K562 (cell line): ENCODE data around the gene MFAP2. TPM values are rescaled to one million over a fixed set of nuclear protein-coding genes. Genes with fewer than 3 reads are reported as not detected.

Experiments
- ATAC-seq: fragments of 200-7000 bp; cut with Tn5 transposase; 3 replicates; pipeline ENCODE4 v1.9.1; 2020; ENCODE audit warnings: moderate library complexity
- BruUV-seq: library from RNA; stranded (reverse); fragments of 400-500 nt; replicated peaks from 2 replicates; lab custom pipeline; 2021; lab: Mats Ljungman, UMichigan
- CTCF ChIA-PET: fragments of 300-600 bp; formaldehyde crosslinking; extraction: SDS; loops from one replicate; lab custom pipeline; 2021; ENCODE audit warnings: low intra/inter-chr PET ratio; lab: Yijun Ruan, JAX
- POLR2A ChIA-PET: fragments of 300-600, 350-650 bp; sonication (Branson Sonifier 250); formaldehyde crosslinking; extraction: SDS; loops from one replicate; lab custom pipeline; 2021; ENCODE audit warnings: antibody characterized with exemption, inconsistent platforms; lab: Yijun Ruan, JAX
- DNase-seq, 4 experiments: peaks; one replicate each; pipeline versions ENCODE4 v3.0.0 to v3.0.0-alpha.2; 2011 to 2018; ENCODE audit warnings: low spot score in 3 of 4, mixed read lengths in 3 of 4; ENCODE audit errors: extremely low read depth in 1 of 4
- FAIRE-seq: peaks from 2 replicates; lab custom pipeline; 2011; peaks lifted over from hg19 to GRCh38; lab: Jason Lieb, UNC
- H2AFZ ChIP-seq: 2 replicates; pipeline ENCODE4 v1.6.0; 2011; ENCODE audit warnings: low read depth, low read length, control low read depth, inconsistent platforms
- H3K27ac ChIP-seq: fragments of 200-600 bp; 3 replicates; pipeline ENCODE4 v1.8.0; 2011; ENCODE audit warnings: low read depth, mild to moderate bottlenecking, control low read depth, inconsistent platforms, low read length, moderate library complexity, mixed read lengths; ENCODE audit errors: extremely low read depth
- H3K27me3 ChIP-seq, 2 experiments: fragments of 300-600 bp in 1 of 2; 2 replicates in 1 of 2; 3 replicates in 1 of 2; pipeline versions ENCODE4 v1.6.0 to v1.8.0; 2011; ENCODE audit warnings: inconsistent platforms in 2 of 2, low read length in 2 of 2, mild to moderate bottlenecking in 1 of 2, mixed read lengths in 1 of 2, moderate library complexity in 1 of 2; ENCODE audit not compliant: control insufficient read depth in 2 of 2, insufficient read depth in 2 of 2
- H3K36me3 ChIP-seq: fragments of 300-600 bp; 3 replicates; pipeline ENCODE4 v1.8.0; 2011; ENCODE audit warnings: mild to moderate bottlenecking, low read length, inconsistent platforms; ENCODE audit not compliant: control insufficient read depth, insufficient read depth
- H3K4me1 ChIP-seq, 2 experiments: fragments of 200-600 bp in 1 of 2; replicated peaks in 1 of 2; 2 replicates in 1 of 2; 3 replicates in 1 of 2; pipeline versions ENCODE4 v1.5.1 to v1.8.0; 2011; ENCODE audit warnings: inconsistent platforms in 2 of 2, low read length in 2 of 2, mild to moderate bottlenecking in 1 of 2, mixed read lengths in 1 of 2, moderate library complexity in 1 of 2; ENCODE audit not compliant: control insufficient read depth in 2 of 2, insufficient read depth in 2 of 2
- H3K4me2 ChIP-seq: 2 replicates; pipeline ENCODE4 v1.6.1; 2011; ENCODE audit warnings: low read length, control low read depth, inconsistent platforms, mixed read lengths; ENCODE audit not compliant: insufficient read depth
- H3K4me3 ChIP-seq: fragments of 200-600 bp; sonication (generic), shearing (Covaris generic); 2 replicates; pipeline ENCODE4 v1.5.1; 2016; ENCODE audit warnings: control low read depth, inconsistent platforms
- H3K79me2 ChIP-seq: fragments of 200-600 bp; 3 replicates; pipeline ENCODE4 v1.8.0; 2011; ENCODE audit warnings: low read length, inconsistent platforms; ENCODE audit not compliant: control insufficient read depth, insufficient read depth
- H3K9ac ChIP-seq, 2 experiments: 2 replicates each; pipeline versions ENCODE4 v1.6.0 to v1.6.1; 2011; ENCODE audit warnings: low read depth in 2 of 2, low read length in 2 of 2, control low read depth in 1 of 2, inconsistent platforms in 1 of 2, mild to moderate bottlenecking in 1 of 2, mixed read lengths in 1 of 2; ENCODE audit not compliant: insufficient read depth in 1 of 2
- H3K9me1 ChIP-seq: one replicate; pipeline ENCODE4 v1.6.0; 2011; ENCODE audit warnings: inconsistent platforms, mild to moderate bottlenecking, low read length, moderate library complexity; ENCODE audit not compliant: control insufficient read depth, insufficient read depth
- H3K9me3 ChIP-seq: replicated peaks from 2 replicates; pipeline ENCODE4 v1.5.1; 2011; ENCODE audit warnings: low read depth, low read length, inconsistent platforms; ENCODE audit not compliant: control insufficient read depth, insufficient read depth
- H4K20me1 ChIP-seq: replicated peaks from 2 replicates; pipeline ENCODE4 v1.6.1; 2011; ENCODE audit warnings: low read length, inconsistent platforms, mixed read lengths; ENCODE audit not compliant: control insufficient read depth, insufficient read depth
- BCL6 ChIP-seq: fragments of 250-450 bp; sonication (Bioruptor Pico); IDR thresholded peaks from 2 replicates; pipeline ENCODE4 v1.4.0; 2020
- CBX8 ChIP-seq: fragments of 200-600 bp; sonication (generic); IDR thresholded peaks from 2 replicates; pipeline ENCODE4 v1.6.1; 2012; ENCODE audit warnings: borderline replicate concordance, mixed run types, low read depth, mild to moderate bottlenecking, moderate library complexity, mixed read lengths, low read length, control low read depth, inconsistent platforms; ENCODE audit not compliant: poor library complexity, severe bottlenecking; ENCODE audit errors: extremely low read depth
- FOXK1 ChIP-seq: sonication (generic); formaldehyde crosslinking; IDR thresholded peaks from 2 replicates; pipeline ENCODE4 v1.8.0; 2022; ENCODE audit warnings: missing genetic modification reagents, mild to moderate bottlenecking, borderline replicate concordance
- STAT5A ChIP-seq: IDR thresholded peaks from 2 replicates; pipeline ENCODE4 v1.6.1; 2012; ENCODE audit warnings: low read length, inconsistent platforms, borderline replicate concordance
- ZBTB8A ChIP-seq: fragments of 450-650 bp; IDR thresholded peaks from 2 replicates; pipeline ENCODE4 v1.6.1; 2018; ENCODE audit warnings: mild to moderate bottlenecking, moderate library complexity; ENCODE audit not compliant: partially characterized antibody
- ZNF121 ChIP-seq: sonication (generic); formaldehyde crosslinking; conservative IDR thresholded peaks from 2 replicates; pipeline ENCODE4 v1.8.0; 2022; ENCODE audit warnings: missing genetic modification reagents
- ZNF24 ChIP-seq: fragments of 450-650 bp; IDR thresholded peaks from 2 replicates; pipeline ENCODE4 v1.6.1; 2016
- ZNF282 ChIP-seq: sonication (generic); formaldehyde crosslinking; IDR thresholded peaks from 2 replicates; pipeline ENCODE4 v1.8.1; 2023; ENCODE audit warnings: missing genetic modification reagents
- WGBS: fragments of 100-300 bp; shearing (Covaris generic); methylation state at CpG from one replicate; pipeline ENCODE4 v1.1.6; 2016; ENCODE audit warnings: low coverage, mixed read lengths; ENCODE audit not compliant: insufficient coverage; ENCODE audit errors: missing lambda C conversion rate; 5-methylcytosine and 5-hydroxymethylcytosine counted together
- in situ Hi-C: fragments of 300-500 bp; cut with MboI; formaldehyde crosslinking; loops from 4 replicates; pipeline ENCODE4 v1.15.0; 2018; ENCODE audit warnings: inconsistent platforms, mixed read lengths
- intact Hi-C: fragments of 100-400 bp; cut with micrococcal nuclease; formaldehyde crosslinking; loops from 2 replicates; pipeline ENCODE4 v1.14.2; 2022
- polyA plus RNA-seq, 8 experiments: library from polyadenylated mRNA; depleted of rRNA in 4 of 8; stranded (reverse) in 5 of 8; unstranded in 3 of 8; fragments of >200 nt; fragmentation: Nextera tagmentation in 2 of 8; fragmentation: Illumina TruSeq in 1 of 8; extraction: Ambion mirVana in 2 of 8; extraction: Trizol in 1 of 8; gene quantifications; 2 replicates each; pipeline versions ENCODE4 v1.2.1 to v1.2.3, GENCODE V29; 2011 to 2014; ENCODE audit warnings: inconsistent platforms in 1 of 8, missing spikeins in 1 of 8
- total RNA-seq, 7 experiments: library from RNA; depleted of rRNA in 6 of 7; stranded (reverse); fragments of >200 nt in 6 of 7; fragmentation: Illumina TruSeq in 2 of 7; extraction: Trizol in 2 of 7; gene quantifications; 2 replicates each; pipeline versions ENCODE4 v1.2.1 to v1.2.3, GENCODE V29; 2011 to 2021; ENCODE audit warnings: low replicate concordance in 1 of 7
- TF ChIP-seq, protein P1 (sequence below): fragments of 450-650 bp; IDR thresholded peaks from 2 replicates; pipeline ENCODE4 v1.6.1; 2016; ENCODE audit warnings: mild to moderate bottlenecking
- TF ChIP-seq, protein P2 (sequence below): sonication (generic); formaldehyde crosslinking; IDR thresholded peaks from 2 replicates; pipeline ENCODE4 v1.8.1; 2023; ENCODE audit warnings: mild to moderate bottlenecking, missing genetic modification reagents
- TF ChIP-seq, protein P3 (sequence below), 3 experiments: IDR thresholded peaks in 2 of 3; conservative IDR thresholded peaks in 1 of 3; 2 replicates each; pipeline ENCODE4 v1.5.1; 2011 to 2012; ENCODE audit warnings: low read length in 3 of 3, mild to moderate bottlenecking in 3 of 3, control low read depth in 2 of 3, improper control_type of control experiment in 1 of 3, inconsistent platforms in 1 of 3, low read depth in 1 of 3, mixed read lengths in 1 of 3, moderate library complexity in 1 of 3; ENCODE audit not compliant: insufficient read depth in 2 of 3
- TF ChIP-seq, protein P4 (sequence below): IDR thresholded peaks from 2 replicates; pipeline ENCODE4 v1.6.1; 2011; ENCODE audit warnings: borderline replicate concordance, low read depth, mild to moderate bottlenecking, moderate library complexity, low read length; ENCODE audit not compliant: insufficient read depth, poor library complexity, severe bottlenecking

The MFAP2 gene
- total and polyA plus RNA-seq, 9 of the 15 experiments (the other 6 are each of a cell fraction or from before 2014, with no cell fraction given), result not detected

DNA sequence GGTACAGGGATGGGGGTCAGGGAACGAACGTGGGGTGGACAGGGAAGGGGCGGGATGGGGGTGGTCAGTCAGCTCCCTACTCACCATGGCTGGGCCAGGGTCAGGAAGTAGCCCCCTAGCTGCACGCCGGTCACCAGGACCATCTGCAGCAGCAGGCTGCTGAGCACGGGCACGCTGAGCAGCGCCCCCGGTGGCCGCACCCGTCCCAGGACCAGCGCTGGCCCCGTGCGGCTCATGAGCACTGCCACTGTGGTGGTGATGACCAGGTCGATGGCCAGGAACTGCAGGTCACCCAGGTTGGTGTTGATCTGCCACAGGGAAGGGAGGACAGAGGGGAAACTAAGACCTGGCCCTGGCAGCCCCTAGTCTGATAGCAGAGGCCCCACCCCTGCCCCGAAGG lies 6.5 kb upstream of the MFAP2 start:
- no peaks in the 10 kb centered on the region; a peak in 1 of 5 replicates for H3K27me3 ChIP-seq
- in situ Hi-C loops, result no loop called here
- peak; percentile 44 for FAIRE-seq
- CTCF ChIA-PET, result interaction anchor here (0.6 kb wide), 1 partner anchor 140 kb away, joined by 7 read pairs; no protein-coding TSS in a partner anchor
- no peaks in the 10 kb centered on the region for H3K9me3 ChIP-seq
- no peak overlapping the region for H3K4me3 ChIP-seq
- peaks cover 13% of the 10 kb centered on the region; the same call in 1 of the 3 replicates for H3K36me3 ChIP-seq
- 72% methylated on average over 11 of the region's 16 CpGs for WGBS
- peak; percentile 90 for ATAC-seq
- peak; percentile 33 to 74 (median 72) for DNase-seq
- H4K20me1 ChIP-seq, result no peaks in the 10 kb centered on the region; the same call in 1 of the 2 replicates
- H3K4me2 ChIP-seq, result no peak overlapping the region
- intact Hi-C loops, result no loop called here
- no peak overlapping the region for H3K9ac ChIP-seq
- no TSS peak for BruUV-seq
- no peak overlapping the region for H2AFZ ChIP-seq
- H3K9me1 ChIP-seq, result peaks cover 4% of the 10 kb centered on the region
- H3K4me1 ChIP-seq, result peaks cover 0 to 20% of the 10 kb centered on the region in 2 experiments; a peak in 2 of 5 replicates
- H3K79me2 ChIP-seq, result no peaks in the 10 kb centered on the region
- no peak overlapping the region for H3K27ac ChIP-seq
- POLR2A ChIA-PET, result no interaction called here
- no peak for TF ChIP-seq ZBTB8A
- TF ChIP-seq CBX8, result no peak
- TF ChIP-seq ZNF24, result no peak
- TF ChIP-seq, protein P1, sequence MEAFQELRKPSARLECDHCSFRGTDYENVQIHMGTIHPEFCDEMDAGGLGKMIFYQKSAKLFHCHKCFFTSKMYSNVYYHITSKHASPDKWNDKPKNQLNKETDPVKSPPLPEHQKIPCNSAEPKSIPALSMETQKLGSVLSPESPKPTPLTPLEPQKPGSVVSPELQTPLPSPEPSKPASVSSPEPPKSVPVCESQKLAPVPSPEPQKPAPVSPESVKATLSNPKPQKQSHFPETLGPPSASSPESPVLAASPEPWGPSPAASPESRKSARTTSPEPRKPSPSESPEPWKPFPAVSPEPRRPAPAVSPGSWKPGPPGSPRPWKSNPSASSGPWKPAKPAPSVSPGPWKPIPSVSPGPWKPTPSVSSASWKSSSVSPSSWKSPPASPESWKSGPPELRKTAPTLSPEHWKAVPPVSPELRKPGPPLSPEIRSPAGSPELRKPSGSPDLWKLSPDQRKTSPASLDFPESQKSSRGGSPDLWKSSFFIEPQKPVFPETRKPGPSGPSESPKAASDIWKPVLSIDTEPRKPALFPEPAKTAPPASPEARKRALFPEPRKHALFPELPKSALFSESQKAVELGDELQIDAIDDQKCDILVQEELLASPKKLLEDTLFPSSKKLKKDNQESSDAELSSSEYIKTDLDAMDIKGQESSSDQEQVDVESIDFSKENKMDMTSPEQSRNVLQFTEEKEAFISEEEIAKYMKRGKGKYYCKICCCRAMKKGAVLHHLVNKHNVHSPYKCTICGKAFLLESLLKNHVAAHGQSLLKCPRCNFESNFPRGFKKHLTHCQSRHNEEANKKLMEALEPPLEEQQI, result no peak
- no peak for TF ChIP-seq ZNF121 (CRISPR knock-in tag)
- TF ChIP-seq, protein P2, sequence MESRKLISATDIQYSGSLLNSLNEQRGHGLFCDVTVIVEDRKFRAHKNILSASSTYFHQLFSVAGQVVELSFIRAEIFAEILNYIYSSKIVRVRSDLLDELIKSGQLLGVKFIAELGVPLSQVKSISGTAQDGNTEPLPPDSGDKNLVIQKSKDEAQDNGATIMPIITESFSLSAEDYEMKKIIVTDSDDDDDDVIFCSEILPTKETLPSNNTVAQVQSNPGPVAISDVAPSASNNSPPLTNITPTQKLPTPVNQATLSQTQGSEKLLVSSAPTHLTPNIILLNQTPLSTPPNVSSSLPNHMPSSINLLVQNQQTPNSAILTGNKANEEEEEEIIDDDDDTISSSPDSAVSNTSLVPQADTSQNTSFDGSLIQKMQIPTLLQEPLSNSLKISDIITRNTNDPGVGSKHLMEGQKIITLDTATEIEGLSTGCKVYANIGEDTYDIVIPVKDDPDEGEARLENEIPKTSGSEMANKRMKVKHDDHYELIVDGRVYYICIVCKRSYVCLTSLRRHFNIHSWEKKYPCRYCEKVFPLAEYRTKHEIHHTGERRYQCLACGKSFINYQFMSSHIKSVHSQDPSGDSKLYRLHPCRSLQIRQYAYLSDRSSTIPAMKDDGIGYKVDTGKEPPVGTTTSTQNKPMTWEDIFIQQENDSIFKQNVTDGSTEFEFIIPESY (CRISPR knock-in tag), result no peak
- TF ChIP-seq FOXK1 (CRISPR knock-in tag), result no peak
- TF ChIP-seq, protein P3, sequence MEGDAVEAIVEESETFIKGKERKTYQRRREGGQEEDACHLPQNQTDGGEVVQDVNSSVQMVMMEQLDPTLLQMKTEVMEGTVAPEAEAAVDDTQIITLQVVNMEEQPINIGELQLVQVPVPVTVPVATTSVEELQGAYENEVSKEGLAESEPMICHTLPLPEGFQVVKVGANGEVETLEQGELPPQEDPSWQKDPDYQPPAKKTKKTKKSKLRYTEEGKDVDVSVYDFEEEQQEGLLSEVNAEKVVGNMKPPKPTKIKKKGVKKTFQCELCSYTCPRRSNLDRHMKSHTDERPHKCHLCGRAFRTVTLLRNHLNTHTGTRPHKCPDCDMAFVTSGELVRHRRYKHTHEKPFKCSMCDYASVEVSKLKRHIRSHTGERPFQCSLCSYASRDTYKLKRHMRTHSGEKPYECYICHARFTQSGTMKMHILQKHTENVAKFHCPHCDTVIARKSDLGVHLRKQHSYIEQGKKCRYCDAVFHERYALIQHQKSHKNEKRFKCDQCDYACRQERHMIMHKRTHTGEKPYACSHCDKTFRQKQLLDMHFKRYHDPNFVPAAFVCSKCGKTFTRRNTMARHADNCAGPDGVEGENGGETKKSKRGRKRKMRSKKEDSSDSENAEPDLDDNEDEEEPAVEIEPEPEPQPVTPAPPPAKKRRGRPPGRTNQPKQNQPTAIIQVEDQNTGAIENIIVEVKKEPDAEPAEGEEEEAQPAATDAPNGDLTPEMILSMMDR (IDR thresholded peaks at IDR 0.05 in 2 of 3, conservative IDR thresholded peaks at IDR 0.05 in 1 of 3; ENCODE audit: insufficient read depth in 2 of 3, low read depth in 1 of 3, low read length in 3 of 3), result peak; percentile 53 to 78 (median 74)
- TF ChIP-seq, protein P4, sequence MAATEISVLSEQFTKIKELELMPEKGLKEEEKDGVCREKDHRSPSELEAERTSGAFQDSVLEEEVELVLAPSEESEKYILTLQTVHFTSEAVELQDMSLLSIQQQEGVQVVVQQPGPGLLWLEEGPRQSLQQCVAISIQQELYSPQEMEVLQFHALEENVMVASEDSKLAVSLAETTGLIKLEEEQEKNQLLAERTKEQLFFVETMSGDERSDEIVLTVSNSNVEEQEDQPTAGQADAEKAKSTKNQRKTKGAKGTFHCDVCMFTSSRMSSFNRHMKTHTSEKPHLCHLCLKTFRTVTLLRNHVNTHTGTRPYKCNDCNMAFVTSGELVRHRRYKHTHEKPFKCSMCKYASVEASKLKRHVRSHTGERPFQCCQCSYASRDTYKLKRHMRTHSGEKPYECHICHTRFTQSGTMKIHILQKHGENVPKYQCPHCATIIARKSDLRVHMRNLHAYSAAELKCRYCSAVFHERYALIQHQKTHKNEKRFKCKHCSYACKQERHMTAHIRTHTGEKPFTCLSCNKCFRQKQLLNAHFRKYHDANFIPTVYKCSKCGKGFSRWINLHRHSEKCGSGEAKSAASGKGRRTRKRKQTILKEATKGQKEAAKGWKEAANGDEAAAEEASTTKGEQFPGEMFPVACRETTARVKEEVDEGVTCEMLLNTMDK, result peak; percentile 70
- 0 out of 2 replicates have a peak, but pooled peaks have one; percentile 27 for TF ChIP-seq ZNF282 (CRISPR knock-in tag)
- no peak for TF ChIP-seq STAT5A
- no peak for TF ChIP-seq BCL6 (CRISPR knock-in tag)
